ENCODE measurements around the gene XIRP1.
"Not testable (repeated sequence)": the region's sequence is repeated elsewhere in the genome, so short reads cannot be mapped to it uniquely, and the experiment has no call there.

XIRP1 gene

GRCh38 chr3:39192490-39193092, at the start of gene XIRP1:
Gene XIRP1 (minus strand): TSS chr3:39192595. CDS start chr3:39189445, 3,150 bp downstream.
- FAIRE-seq, result no peak
- DNase-seq (ENCODE audit: insufficient read length, low spot score), result no peak

GRCh38 chr3:39241561-39241960, 49.2 kb upstream of the XIRP1 start:
- FAIRE-seq (no peak), DNase-seq (ENCODE audit: insufficient read length, low spot score) (no peak)

DNA sequence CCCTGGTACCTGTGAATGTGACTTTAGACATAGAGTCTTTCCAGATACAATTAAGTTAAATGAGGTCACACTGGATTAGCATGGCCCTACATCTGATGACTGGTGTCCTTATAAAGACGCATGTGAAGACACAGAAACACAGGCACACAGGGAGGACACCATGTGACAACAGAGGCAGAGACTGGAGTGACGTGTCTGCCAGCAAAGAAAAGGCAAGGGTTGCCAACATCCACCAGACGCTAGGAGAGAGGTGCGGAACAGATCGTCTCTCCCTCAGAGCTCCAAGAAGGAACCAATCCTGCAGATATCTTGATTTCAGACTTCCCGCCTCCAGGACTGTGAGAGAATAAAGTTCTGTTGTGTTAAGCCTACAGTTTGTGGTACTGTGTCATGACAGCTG, 44.6 kb upstream of the XIRP1 start:
- DNase-seq (ENCODE audit: insufficient read length, low spot score) (no peak), FAIRE-seq (no peak)

- FAIRE-seq (no peak), DNase-seq (ENCODE audit: insufficient read length, low spot score) (no peak)
These were observed 42.3 kb upstream of the XIRP1 start for GRCh38 chr3:39234651-39235050.

DNA sequence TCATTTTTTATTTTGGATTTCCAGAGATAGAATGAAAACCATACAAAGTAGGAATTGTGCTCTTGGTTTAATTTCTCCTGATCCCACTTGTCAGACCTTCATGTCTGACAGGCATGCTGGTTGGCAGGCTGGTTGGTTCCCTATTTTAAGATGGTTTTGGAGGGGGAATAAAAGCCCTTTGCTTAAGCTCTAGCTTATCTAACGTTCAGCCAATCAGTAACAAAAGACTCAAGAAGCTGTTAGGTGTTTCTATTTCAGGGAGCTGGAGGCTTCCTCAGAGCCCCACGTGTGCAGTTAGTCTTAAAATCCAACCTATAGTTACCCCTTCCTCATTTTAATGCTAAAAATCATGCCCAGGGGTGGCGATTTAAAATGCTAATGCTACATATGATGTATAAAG, 40.5 kb upstream of the XIRP1 start:
- DNase-seq (ENCODE audit: insufficient read length, low spot score) (no peak), FAIRE-seq (no peak)

- FAIRE-seq, result no peak
- no peak for DNase-seq (ENCODE audit: insufficient read length, low spot score)
These were observed 38.1 kb upstream of the XIRP1 start for GRCh38 chr3:39230453-39230852.

GRCh38 chr3:39228496-39228895, 36.1 kb upstream of the XIRP1 start:
- no peak for FAIRE-seq
- no peak for DNase-seq (ENCODE audit: insufficient read length, low spot score)

GRCh38 chr3:39227596-39227995, 35.2 kb upstream of the XIRP1 start:
- not testable (repeated sequence) for FAIRE-seq; DNase-seq (ENCODE audit: insufficient read length, low spot score)

- FAIRE-seq, result no peak
- DNase-seq (ENCODE audit: insufficient read length, low spot score), result no peak
These were observed 33.8 kb upstream of the XIRP1 start for GRCh38 chr3:39226106-39226741.

DNA sequence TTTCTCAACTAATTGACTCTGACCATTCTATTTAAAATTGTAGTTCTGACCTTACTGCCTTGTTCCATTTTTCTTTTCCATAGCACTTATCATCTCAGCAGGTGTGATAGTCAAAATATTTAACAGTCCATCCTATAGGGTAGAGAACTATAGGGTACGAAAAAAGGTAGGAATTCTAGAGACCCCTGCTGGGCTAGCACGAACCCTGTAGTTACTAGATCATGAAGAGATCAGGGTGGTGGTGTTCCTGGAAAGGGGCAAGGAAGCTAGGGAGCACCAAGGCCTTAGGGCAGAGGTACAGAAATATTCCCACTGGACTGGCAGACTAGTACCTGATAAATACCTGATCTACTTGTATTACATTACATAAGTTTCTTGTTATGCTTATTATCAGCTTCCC, 31.9 kb upstream of the XIRP1 start:
- FAIRE-seq (no peak), DNase-seq (ENCODE audit: insufficient read length, low spot score) (no peak)

DNA sequence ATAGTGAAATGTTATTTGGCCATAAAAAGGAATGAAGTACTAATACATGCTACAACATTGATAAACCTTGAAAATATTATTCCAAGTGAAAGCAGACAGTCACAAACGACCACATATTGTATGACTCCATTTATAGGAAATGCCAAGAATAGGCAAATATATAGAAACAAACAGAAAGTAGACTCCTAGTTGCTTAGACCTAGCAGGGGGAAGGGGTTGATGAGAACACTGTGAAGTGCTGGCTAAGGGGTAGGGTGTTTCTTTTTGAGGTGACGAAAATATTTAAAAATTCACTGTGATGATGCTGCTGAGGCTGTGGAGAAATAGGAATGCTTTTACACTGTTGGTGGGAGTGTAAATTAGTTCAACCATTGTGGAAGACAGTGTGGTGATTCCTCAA, 30.5 kb upstream of the XIRP1 start:
- DNase-seq (ENCODE audit: insufficient read length, low spot score) (no peak), FAIRE-seq (no peak)

GRCh38 chr3:39222462-39222861, 30.1 kb upstream of the XIRP1 start:
- FAIRE-seq (no peak), DNase-seq (ENCODE audit: insufficient read length, low spot score) (no peak)

DNA sequence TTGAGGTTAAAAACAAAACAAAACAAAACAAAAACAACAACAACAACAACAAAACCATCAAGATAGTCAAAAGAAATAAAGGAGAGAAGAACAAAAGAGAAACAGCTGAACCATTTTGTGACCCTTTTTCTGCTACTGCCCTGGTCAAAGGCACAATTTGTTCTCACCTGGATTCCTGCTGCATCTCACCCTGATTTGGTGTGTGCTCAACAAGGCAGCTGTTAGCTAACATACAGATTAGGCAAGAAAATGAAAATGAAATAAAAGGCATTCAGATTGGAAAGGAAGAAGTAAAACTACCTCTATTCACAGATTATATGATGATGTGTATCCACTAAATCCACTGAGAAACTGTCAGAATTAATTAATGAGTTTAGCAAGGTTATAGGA, 28.7 kb upstream of the XIRP1 start:
- DNase-seq (ENCODE audit: insufficient read length, low spot score), result no peak
- no peak for FAIRE-seq

DNA sequence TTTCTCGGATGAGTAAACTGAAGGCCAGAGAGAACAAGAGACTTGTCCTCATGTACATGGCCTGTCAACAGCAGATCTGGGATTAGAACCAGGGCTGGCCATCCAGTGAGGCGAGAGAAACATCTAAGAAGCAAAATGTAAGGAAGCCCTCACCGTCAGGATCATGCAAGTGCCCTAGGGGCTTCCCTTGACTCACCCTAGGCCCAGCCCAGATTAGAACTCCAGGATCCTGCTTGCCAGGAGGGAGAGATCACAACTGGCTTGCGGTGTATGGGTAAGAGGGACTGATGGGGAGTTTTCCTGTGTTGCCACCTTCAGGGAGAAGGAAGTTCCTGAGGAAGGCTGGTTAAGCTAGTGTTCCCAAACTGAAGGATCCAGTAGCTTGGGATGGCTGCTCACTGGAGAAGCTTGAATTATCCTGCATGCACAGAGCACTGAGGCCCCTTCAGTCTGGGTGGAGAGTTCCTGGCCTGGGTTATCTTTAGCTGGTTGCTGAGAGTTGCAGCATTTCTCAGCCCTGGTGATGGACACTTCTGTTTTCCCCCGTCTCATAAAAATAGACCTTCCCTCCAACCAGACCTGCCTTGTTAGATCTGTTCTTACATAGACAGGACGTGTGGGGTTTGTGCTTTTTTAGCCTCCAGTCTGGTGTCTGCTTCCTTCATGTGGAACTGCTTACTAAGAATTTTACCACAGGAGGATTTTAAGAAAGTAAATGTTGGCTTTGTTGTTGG, 28.2 kb upstream of the XIRP1 start:
- no peak for FAIRE-seq
- no peak for DNase-seq (ENCODE audit: insufficient read length, low spot score)

GRCh38 chr3:39219702-39220101, 27.3 kb upstream of the XIRP1 start:
- DNase-seq (ENCODE audit: insufficient read length, low spot score) (no peak), FAIRE-seq (no peak)

DNA sequence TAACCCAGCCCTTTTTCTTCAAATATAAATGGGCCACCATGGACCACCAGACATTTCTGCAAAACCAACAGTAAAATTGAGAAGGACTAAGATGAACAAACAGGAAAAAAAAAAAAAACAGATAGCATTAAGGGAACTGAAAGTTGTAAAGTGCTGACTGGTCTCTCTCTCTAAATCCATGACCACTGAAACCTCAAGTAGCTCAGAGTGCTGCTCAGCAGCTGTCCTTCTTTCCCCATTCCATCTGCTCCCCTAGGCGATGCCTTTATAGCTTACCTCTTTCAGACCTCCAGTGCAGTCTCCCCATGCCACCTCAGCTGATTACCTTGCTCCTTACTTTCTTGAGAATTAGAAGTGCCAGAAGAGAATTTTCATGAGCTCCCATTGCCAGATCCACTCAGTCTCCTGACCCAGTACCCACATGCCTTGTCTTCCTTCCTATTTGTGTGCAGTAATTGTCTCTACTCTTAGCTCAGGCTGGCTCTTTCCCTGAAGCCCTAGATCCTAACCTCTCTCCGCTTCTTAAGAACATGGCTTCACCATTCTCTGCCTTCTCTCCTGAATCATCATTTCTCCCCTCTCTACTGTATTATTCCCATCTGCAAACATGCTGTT, 23.9 kb upstream of the XIRP1 start:
- no peak for DNase-seq (ENCODE audit: insufficient read length, low spot score)
- no peak for FAIRE-seq

GRCh38 chr3:39213613-39214012, 21.2 kb upstream of the XIRP1 start:
- FAIRE-seq, result no peak

GRCh38 chr3:39212665-39213064, 20.3 kb upstream of the XIRP1 start:
- FAIRE-seq, result no peak

More at GRCh38 chr3:39213613-39214012, 21.2 kb upstream of the XIRP1 start:
- DNase-seq (ENCODE audit: insufficient read length, low spot score), result no peak

GRCh38 chr3:39211332-39212130, 19.1 kb upstream of the XIRP1 start:
- FAIRE-seq (no peak), DNase-seq (ENCODE audit: insufficient read length, low spot score) (no peak)

More at GRCh38 chr3:39212665-39213064, 20.3 kb upstream of the XIRP1 start:
- no peak for DNase-seq (ENCODE audit: insufficient read length, low spot score)

DNA sequence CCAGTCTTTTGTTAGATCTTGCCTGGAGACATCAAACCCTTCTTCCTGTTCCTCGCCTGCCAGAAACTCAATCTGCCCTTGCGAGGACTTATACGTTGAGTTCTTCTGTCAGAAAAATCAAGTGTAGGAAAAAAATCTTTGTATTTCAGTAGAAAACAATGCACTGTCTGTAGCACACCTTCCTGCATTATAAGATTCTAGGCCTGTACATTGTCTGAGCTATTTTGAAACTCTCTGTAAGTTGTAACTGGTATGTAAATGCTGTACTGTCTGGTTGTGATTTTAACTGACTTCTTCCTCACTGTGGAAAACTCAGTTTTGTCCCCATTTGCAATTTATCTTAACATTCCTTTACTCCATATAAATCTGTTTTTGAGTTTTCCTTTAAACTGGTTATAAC, 17.7 kb upstream of the XIRP1 start:
- no peak for DNase-seq (ENCODE audit: insufficient read length, low spot score)
- no peak for FAIRE-seq
